Endothelial cell of umbilical vein (primary cell): ENCODE measurements around the gene C6. TPM values are rescaled to one million over a fixed set of nuclear protein-coding genes. Genes with fewer than 3 reads are reported as not detected.

ENCODE experiments used
- BruUV-seq: library from RNA; stranded (reverse); fragments of 400-500 nt; replicated peaks from 2 replicates; lab custom pipeline; 2021; lab: Mats Ljungman, UMichigan
- CTCF ChIA-PET: fragments of 300-600, 350-600 bp; sonication (Branson Sonifier 250); formaldehyde crosslinking; loops from one replicate; lab custom pipeline; 2021; ENCODE audit warnings: antibody characterized with exemption, inconsistent platforms; lab: Charles Lee
- POLR2A ChIA-PET: fragments of 300-600, 350-600 bp; sonication (Branson Sonifier 250); formaldehyde crosslinking; loops from one replicate; lab custom pipeline; 2021; ENCODE audit warnings: antibody characterized with exemption, inconsistent platforms; lab: Charles Lee
- DNase-seq: peaks from one replicate; pipeline ENCODE4 v3.0.0-alpha.2; 2011; ENCODE audit warnings: low read depth, low spot score
- FAIRE-seq: peaks from 2 replicates; lab custom pipeline; 2011; peaks lifted over from hg19 to GRCh38; lab: Jason Lieb, UNC
- H2AFZ ChIP-seq: 2 replicates; pipeline ENCODE4 v1.6.0; 2012; ENCODE audit warnings: low read depth, low read length, control low read depth, inconsistent platforms
- H3K27ac ChIP-seq: 2 replicates; pipeline ENCODE4 v1.5.1; 2011; ENCODE audit warnings: low read depth, mild to moderate bottlenecking, control low read depth, low read length, moderate library complexity; ENCODE audit not compliant: insufficient read depth
- H3K27me3 ChIP-seq, 2 experiments: 2 replicates each; pipeline versions ENCODE4 v1.6.0 to v1.6.1; 2011; ENCODE audit warnings: low read length in 2 of 2, mixed read lengths in 1 of 2; ENCODE audit not compliant: control insufficient read depth in 2 of 2, insufficient read depth in 2 of 2
- H3K36me3 ChIP-seq, 2 experiments: 2 replicates in 1 of 2; 3 replicates in 1 of 2; pipeline ENCODE4 v1.5.1; 2011; ENCODE audit warnings: low read length in 2 of 2, mild to moderate bottlenecking in 1 of 2, moderate library complexity in 1 of 2; ENCODE audit not compliant: control insufficient read depth in 2 of 2, insufficient read depth in 2 of 2; ENCODE audit errors: extremely low read depth in 1 of 2
- H3K4me1 ChIP-seq: 3 replicates; pipeline ENCODE4 v1.5.1; 2011; ENCODE audit warnings: mild to moderate bottlenecking, low read length; ENCODE audit not compliant: control insufficient read depth, insufficient read depth; ENCODE audit errors: extremely low read depth
- H3K4me2 ChIP-seq: 2 replicates; pipeline ENCODE4 v1.6.1; 2011; ENCODE audit warnings: low read length, control low read depth, mixed read lengths; ENCODE audit not compliant: insufficient read depth
- H3K4me3 ChIP-seq, 3 experiments: fragments of 200-600 bp in 1 of 3; sonication (generic), shearing (Covaris generic) in 1 of 3; replicated peaks in 1 of 3; 2 replicates each; pipeline ENCODE4 v1.5.1; 2011 to 2016; ENCODE audit warnings: control low read depth in 3 of 3, low read length in 3 of 3, mild to moderate bottlenecking in 2 of 3, inconsistent platforms in 1 of 3, low read depth in 1 of 3, moderate library complexity in 1 of 3; ENCODE audit not compliant: insufficient read depth in 1 of 3
- H3K79me2 ChIP-seq: 2 replicates; pipeline ENCODE4 v1.6.0; 2012; ENCODE audit warnings: low read length, inconsistent platforms; ENCODE audit not compliant: control insufficient read depth, insufficient read depth
- H3K9ac ChIP-seq: replicated peaks from 2 replicates; pipeline ENCODE3; 2011; ENCODE audit warnings: low read length, control low read depth; ENCODE audit not compliant: insufficient read depth; ENCODE audit errors: extremely low read depth
- H3K9me1 ChIP-seq: replicated peaks from 3 replicates; pipeline ENCODE4 v1.6.0; 2011; ENCODE audit warnings: mild to moderate bottlenecking, low read length; ENCODE audit not compliant: control insufficient read depth, insufficient read depth; ENCODE audit errors: extremely low read depth
- H3K9me3 ChIP-seq: replicated peaks from 2 replicates; pipeline ENCODE4 v1.5.1; 2012; ENCODE audit warnings: low read length, inconsistent platforms; ENCODE audit not compliant: control insufficient read depth, insufficient read depth
- H4K20me1 ChIP-seq: replicated peaks from 2 replicates; pipeline ENCODE3; 2011; ENCODE audit warnings: mild to moderate bottlenecking, low read length; ENCODE audit not compliant: control insufficient read depth, insufficient read depth; ENCODE audit errors: extremely low read depth
- CTCF ChIP-seq, 2 donors: IDR thresholded peaks; 1 replicate in 1 of 2; 2 replicates in 1 of 2; pipeline ENCODE4 v1.5.1; 2011; ENCODE audit warnings: low read length in 2 of 2, mild to moderate bottlenecking in 2 of 2, moderate library complexity in 2 of 2, control low read depth in 1 of 2, inconsistent platforms in 1 of 2, low read depth in 1 of 2; ENCODE audit not compliant: insufficient read depth in 1 of 2; ENCODE audit errors: extremely low read depth in 1 of 2
- EZH2 ChIP-seq: IDR thresholded peaks from 2 replicates; pipeline ENCODE4 v1.6.1; 2012; ENCODE audit warnings: borderline replicate concordance, low read depth, mild to moderate bottlenecking, moderate library complexity, low read length, inconsistent platforms; ENCODE audit not compliant: severe bottlenecking
- FOS ChIP-seq: IDR thresholded peaks from 2 replicates; pipeline ENCODE4 v1.6.1; 2011; ENCODE audit warnings: mild to moderate bottlenecking, low read length, moderate library complexity, borderline replicate concordance; ENCODE audit not compliant: insufficient read depth
- GATA2 ChIP-seq: IDR thresholded peaks from 2 replicates; pipeline ENCODE4 v1.7.0; 2011; ENCODE audit warnings: low read depth, mild to moderate bottlenecking, moderate library complexity, mixed read lengths, low read length; ENCODE audit not compliant: insufficient read length, insufficient read depth
- JUN ChIP-seq: IDR thresholded peaks from 2 replicates; pipeline ENCODE4 v1.6.1; 2011; ENCODE audit warnings: borderline replicate concordance, low read depth; ENCODE audit not compliant: insufficient read length, insufficient read depth
- MAX ChIP-seq: IDR thresholded peaks from 2 replicates; pipeline ENCODE4 v1.6.1; 2011; ENCODE audit not compliant: insufficient read depth, insufficient read length
- MYC ChIP-seq: IDR thresholded peaks from one replicate; pipeline ENCODE4 v1.6.1; 2011; ENCODE audit warnings: mild to moderate bottlenecking, low read depth, low read length
- POLR2A ChIP-seq: IDR thresholded peaks from 2 replicates; pipeline ENCODE4 v1.6.1; 2012; ENCODE audit warnings: low read depth, mild to moderate bottlenecking, control low read depth, low read length
- POLR2AphosphoS5 ChIP-seq: IDR thresholded peaks from 2 replicates; pipeline ENCODE4 v1.6.1; 2012; ENCODE audit warnings: low read depth, mild to moderate bottlenecking, control low read depth, low read length, moderate library complexity; ENCODE audit not compliant: insufficient read depth
- dilution Hi-C: fragments of 300-500 bp; cut with MboI; formaldehyde crosslinking; loops from one replicate; pipeline ENCODE4 v1.15.0; 2019; ENCODE audit warnings: low sequenced_read_pairs; ENCODE audit not compliant: extremely low pct_ligation_motif_present
- intact Hi-C: fragments of 100-400 bp; cut with micrococcal nuclease; formaldehyde crosslinking; loops from one replicate; pipeline ENCODE4 v1.10.0; 2022
- polyA plus RNA-seq, 4 experiments: library from polyadenylated mRNA; depleted of rRNA in 3 of 4; stranded (reverse) in 3 of 4; unstranded in 1 of 4; fragments of >200 nt; gene quantifications; 2 replicates each; pipeline versions ENCODE4 v1.2.1 to v1.2.3, GENCODE V29; 2011 to 2012; ENCODE audit warnings: missing spikeins in 1 of 4
- total RNA-seq: library from RNA; stranded (reverse); gene quantifications from 2 replicates; pipeline ENCODE4 v1.2.3, GENCODE V29; 2021

The C6 gene
- total and polyA plus RNA-seq, 2 donors (not counting 3 experiments of a cell fraction or from before 2014, with no cell fraction given): not detected

GRCh38 chr5:41095324-41096101, 117.8 kb downstream of the C6 start:
- Histone ChIP-seq H3K36me3 (no peaks in the 10 kb centered on the region), H3K4me2 (no peak overlapping the region), H3K4me1 (no peaks in the 10 kb centered on the region), H3K27me3 (no peaks in the 10 kb centered on the region), H3K4me3 (no peak overlapping the region), H2AFZ (no peak overlapping the region), H3K9ac (no peak overlapping the region), H3K79me2 (no peaks in the 10 kb centered on the region), H4K20me1 (no peaks in the 10 kb centered on the region), H3K9me1 (no peaks in the 10 kb centered on the region), H3K9me3 (no peaks in the 10 kb centered on the region), H3K27ac (no peak overlapping the region)
- dilution Hi-C loops: no loop called here
- no peak for DNase-seq
- BruUV-seq: no TSS peak
- intact Hi-C loops: no loop called here
- no peak for TF ChIP-seq POLR2AphosphoS5
- TF ChIP-seq EZH2: no peak
- TF ChIP-seq MYC: no peak
- no peak for TF ChIP-seq CTCF (IDR thresholded peaks at IDR 0.05; ENCODE audit: extremely low read depth in 1 of 2, insufficient read depth in 1 of 2, low read depth in 1 of 2, low read length in 2 of 2)
- no peak for TF ChIP-seq JUN
- TF ChIP-seq GATA2: no peak
- TF ChIP-seq POLR2A: no peak
- TF ChIP-seq MAX: no peak
- TF ChIP-seq FOS: no peak
- CTCF ChIA-PET: interaction anchor here (0.5 kb wide), 1 partner anchor 960 kb away, joined by 3 read pairs; no protein-coding TSS in a partner anchor
- no peak for FAIRE-seq
- POLR2A ChIA-PET: no interaction called here
